WTC11 (cell line): ENCODE results near the gene EHBP1L1. TPM values are rescaled to one million over a fixed set of nuclear protein-coding genes. Genes with fewer than 3 reads are reported as not detected.
"Not testable (repeated sequence)": the region's sequence is repeated elsewhere in the genome, so short reads cannot be mapped to it uniquely, and the experiment has no call there.

Experiments used
- ATAC-seq: fragments of 200-7000 bp; cut with Tn5 transposase; 2 replicates; pipeline ENCODE4 v1.10.0; 2021; ENCODE audit warnings: mild to moderate bottlenecking, moderate library complexity
- CTCF ChIA-PET: fragments of 300-600 bp; sonication (Branson Sonifier 250); formaldehyde crosslinking; loops from one replicate; lab custom pipeline; 2021; ENCODE audit warnings: antibody characterized with exemption; lab: Charles Lee
- POLR2A ChIA-PET: fragments of 350-600 bp; sonication (Branson Sonifier 250); formaldehyde crosslinking; loops from one replicate; lab custom pipeline; 2021; ENCODE audit warnings: antibody characterized with exemption; lab: Charles Lee
- DNase-seq: peaks from one replicate; pipeline ENCODE4 v3.0.0; 2021; ENCODE audit warnings: low spot score
- H3K27ac Mint-ChIP-seq: 2 replicates; pipeline ENCODE4 v1.8.0; 2021; ENCODE audit warnings: mixed read lengths
- H3K27me3 Mint-ChIP-seq: 2 replicates; pipeline ENCODE4 v1.8.0; 2021; ENCODE audit warnings: low read depth, mild to moderate bottlenecking, moderate library complexity, mixed read lengths
- H3K36me3 Mint-ChIP-seq: 2 replicates; pipeline ENCODE4 v1.8.0; 2021; ENCODE audit warnings: mixed read lengths
- H3K4me1 Mint-ChIP-seq: 2 replicates; pipeline ENCODE4 v1.8.0; 2022; ENCODE audit warnings: mixed read lengths
- H3K4me3 Mint-ChIP-seq: 2 replicates; pipeline ENCODE4 v1.8.0; 2021; ENCODE audit warnings: mild to moderate bottlenecking, moderate library complexity, mixed read lengths
- H3K9me3 Mint-ChIP-seq: 2 replicates; pipeline ENCODE4 v1.8.0; 2021; ENCODE audit warnings: mixed read lengths
- GABPB1 ChIP-seq: sonication (generic); formaldehyde crosslinking; IDR thresholded peaks from 2 replicates; pipeline ENCODE4 v1.8.1; 2023; ENCODE audit warnings: mild to moderate bottlenecking, missing genetic modification reagents
- IRF2 ChIP-seq: sonication (generic); formaldehyde crosslinking; IDR thresholded peaks from 2 replicates; pipeline ENCODE4 v1.8.0; 2022; ENCODE audit warnings: low read depth, missing genetic modification reagents, borderline replicate concordance
- RORB ChIP-seq: fragments of 250-450 bp; sonication (Bioruptor Pico); IDR thresholded peaks from 2 replicates; pipeline ENCODE4 v1.9.0; 2021; ENCODE audit warnings: mild to moderate bottlenecking
- SMAD3 ChIP-seq: sonication (generic); formaldehyde crosslinking; IDR thresholded peaks from 2 replicates; pipeline ENCODE4 v1.8.0; 2022; ENCODE audit warnings: missing genetic modification reagents, mild to moderate bottlenecking, borderline replicate concordance
- SOX15 ChIP-seq: fragments of 250-450 bp; sonication (Bioruptor Pico); IDR thresholded peaks from 2 replicates; pipeline ENCODE4 v1.9.0; 2021; ENCODE audit warnings: mild to moderate bottlenecking
- SP1 ChIP-seq: sonication (generic); formaldehyde crosslinking; conservative IDR thresholded peaks from 2 replicates; pipeline ENCODE4 v1.8.1; 2022; ENCODE audit warnings: missing genetic modification reagents
- TEAD1 ChIP-seq: sonication (generic); formaldehyde crosslinking; IDR thresholded peaks from 2 replicates; pipeline ENCODE4 v1.8.0; 2022; ENCODE audit warnings: mild to moderate bottlenecking, missing genetic modification reagents
- total RNA-seq: library from RNA; stranded (reverse); gene quantifications from 3 replicates; pipeline ENCODE4 v1.2.3, GENCODE V29; 2021
- TF ChIP-seq, protein P1 (sequence below): sonication (generic); formaldehyde crosslinking; IDR thresholded peaks from 2 replicates; pipeline ENCODE4 v1.8.1; 2023; ENCODE audit warnings: mild to moderate bottlenecking, missing genetic modification reagents, borderline replicate concordance
- TF ChIP-seq, protein P2 (sequence below): fragments of 200-600 bp; IDR thresholded peaks from 2 replicates; pipeline ENCODE4 v1.8.0; 2022; ENCODE audit warnings: antibody characterized with exemption
- TF ChIP-seq, protein P3 (sequence below): sonication (generic); formaldehyde crosslinking; IDR thresholded peaks from 2 replicates; pipeline ENCODE4 v1.8.1; 2023; ENCODE audit warnings: mild to moderate bottlenecking, moderate library complexity, missing genetic modification reagents
- TF ChIP-seq, protein P4 (sequence below): fragments of 250-450 bp; sonication (Bioruptor Pico); IDR thresholded peaks from 2 replicates; pipeline ENCODE4 v1.9.0; 2021; ENCODE audit warnings: mild to moderate bottlenecking
- TF ChIP-seq, protein P5 (sequence below): sonication (generic); formaldehyde crosslinking; IDR thresholded peaks from 2 replicates; pipeline ENCODE4 v1.8.1; 2023; ENCODE audit warnings: mild to moderate bottlenecking, missing genetic modification reagents, moderate library complexity
- TF ChIP-seq, protein P6 (sequence below): sonication (generic); formaldehyde crosslinking; IDR thresholded peaks from 2 replicates; pipeline ENCODE4 v1.8.1; 2022; ENCODE audit warnings: low read depth, mild to moderate bottlenecking, moderate library complexity, missing genetic modification reagents, borderline replicate concordance
- TF ChIP-seq, protein P7 (sequence below): fragments of 250-450 bp; sonication (Bioruptor Pico); IDR thresholded peaks from 2 replicates; pipeline ENCODE4 v2.1.2; 2022; ENCODE audit warnings: mild to moderate bottlenecking, moderate library complexity
- TF ChIP-seq, protein P8 (sequence below): sonication (generic); formaldehyde crosslinking; IDR thresholded peaks from 2 replicates; pipeline ENCODE4 v1.8.1; 2022; ENCODE audit warnings: missing genetic modification reagents, borderline replicate concordance

EHBP1L1 gene
- total RNA-seq, 1 experiment from 2014 or later = 11.8 TPM

DNA sequence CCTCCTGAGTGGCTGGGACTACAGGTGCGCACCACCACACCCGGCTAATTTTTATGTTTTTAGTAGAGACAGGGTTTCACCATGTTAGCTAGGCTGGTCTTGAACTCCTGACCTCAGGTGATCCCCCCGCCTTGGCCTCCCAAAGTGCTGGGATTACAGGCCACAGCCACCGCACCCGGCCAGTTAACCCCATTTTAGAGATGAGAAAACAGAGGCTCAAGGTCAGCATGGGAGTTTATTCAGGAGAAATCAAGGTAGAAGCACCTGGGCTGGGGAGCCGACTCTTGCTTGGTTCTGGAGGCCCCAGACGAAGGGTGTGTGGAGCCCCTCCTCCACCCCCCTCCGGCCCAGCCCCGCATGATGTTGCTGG, 63.4 kb downstream of the EHBP1L1 start:
- H3K4me1 Mint-ChIP-seq = peaks cover 36% of the 10 kb centered on the region
- DNase-seq, H3K9me3 Mint-ChIP-seq, H3K27me3 Mint-ChIP-seq, ATAC-seq, H3K27ac Mint-ChIP-seq: not testable (repeated sequence)
- peak overlapping the region; percentile 81 for H3K4me3 Mint-ChIP-seq
- ChIA-PET CTCF (interaction anchor here (0.7 to 2.6 kb wide), 12 partner anchors 7 to 249 kb away, joined by 3 to 36 read pairs (median 10); partner anchors contain the start of genes FAM89B, FIBP and MUS81), POLR2A (interaction anchor here (1.1 to 2.1 kb wide), 3 partner anchors 10 to 78 kb away, joined by 3 to 20 read pairs (median 4); no protein-coding TSS in a partner anchor)
- H3K36me3 Mint-ChIP-seq = peaks cover 14% of the 10 kb centered on the region

DNA sequence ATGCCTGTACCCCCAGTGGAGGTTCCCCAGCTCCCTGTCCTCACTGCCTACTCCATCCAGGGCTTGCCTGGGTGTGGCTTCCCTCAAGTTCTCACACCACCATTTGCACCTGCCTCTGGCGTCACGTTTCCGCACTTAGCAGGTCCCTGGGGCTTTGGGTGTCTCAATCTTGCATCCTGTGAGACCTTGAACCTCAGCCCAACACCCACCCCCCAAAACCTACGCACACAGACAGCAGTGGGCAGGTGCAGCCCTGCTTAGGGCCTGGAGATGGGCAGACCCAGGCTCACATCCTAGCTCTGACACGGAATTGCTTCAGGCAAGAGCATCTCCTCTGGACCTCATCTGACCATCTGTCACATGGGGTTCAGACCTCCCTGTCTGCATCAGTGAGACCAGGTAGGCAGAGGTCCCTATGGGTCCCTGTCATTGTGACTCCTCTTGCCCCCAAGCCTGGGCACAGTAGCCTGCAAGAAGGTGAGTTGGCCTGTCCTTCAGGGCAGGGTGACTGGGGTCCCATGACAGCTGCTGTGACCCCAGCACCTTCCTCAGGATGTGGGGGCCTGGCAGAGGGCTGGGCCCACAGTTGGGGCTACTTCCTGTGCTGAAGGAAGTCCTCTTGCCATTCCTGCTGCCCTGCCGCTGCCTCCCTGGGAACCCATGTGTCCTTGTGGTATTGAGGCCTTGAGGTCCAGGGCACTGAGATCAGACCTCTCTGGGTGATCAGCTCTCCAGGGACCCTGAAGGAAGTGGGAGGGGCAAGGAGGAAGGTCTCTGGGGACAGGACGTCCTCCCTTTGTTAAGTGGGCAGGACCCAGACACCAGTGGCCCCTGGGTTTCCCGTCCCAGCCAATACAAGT, 64.0 kb downstream of the EHBP1L1 start:
- peaks cover 39% of the 10 kb centered on the region for H3K4me1 Mint-ChIP-seq
- POLR2A ChIA-PET = no interaction called here
- CTCF ChIA-PET = interaction anchor here (0.9 to 2.6 kb wide), 2 partner anchors 99 to 105 kb away, joined by 3 to 16 read pairs; no protein-coding TSS in a partner anchor
- H3K4me3 Mint-ChIP-seq = no peak overlapping the region
- H3K9me3 Mint-ChIP-seq = no peaks in the 10 kb centered on the region
- DNase-seq (no peak), ATAC-seq (no peak)
- H3K36me3 Mint-ChIP-seq = peaks cover 11% of the 10 kb centered on the region
- no peak overlapping the region for H3K27ac Mint-ChIP-seq
- H3K27me3 Mint-ChIP-seq = no peaks in the 10 kb centered on the region
- TF ChIP-seq, protein P1, sequence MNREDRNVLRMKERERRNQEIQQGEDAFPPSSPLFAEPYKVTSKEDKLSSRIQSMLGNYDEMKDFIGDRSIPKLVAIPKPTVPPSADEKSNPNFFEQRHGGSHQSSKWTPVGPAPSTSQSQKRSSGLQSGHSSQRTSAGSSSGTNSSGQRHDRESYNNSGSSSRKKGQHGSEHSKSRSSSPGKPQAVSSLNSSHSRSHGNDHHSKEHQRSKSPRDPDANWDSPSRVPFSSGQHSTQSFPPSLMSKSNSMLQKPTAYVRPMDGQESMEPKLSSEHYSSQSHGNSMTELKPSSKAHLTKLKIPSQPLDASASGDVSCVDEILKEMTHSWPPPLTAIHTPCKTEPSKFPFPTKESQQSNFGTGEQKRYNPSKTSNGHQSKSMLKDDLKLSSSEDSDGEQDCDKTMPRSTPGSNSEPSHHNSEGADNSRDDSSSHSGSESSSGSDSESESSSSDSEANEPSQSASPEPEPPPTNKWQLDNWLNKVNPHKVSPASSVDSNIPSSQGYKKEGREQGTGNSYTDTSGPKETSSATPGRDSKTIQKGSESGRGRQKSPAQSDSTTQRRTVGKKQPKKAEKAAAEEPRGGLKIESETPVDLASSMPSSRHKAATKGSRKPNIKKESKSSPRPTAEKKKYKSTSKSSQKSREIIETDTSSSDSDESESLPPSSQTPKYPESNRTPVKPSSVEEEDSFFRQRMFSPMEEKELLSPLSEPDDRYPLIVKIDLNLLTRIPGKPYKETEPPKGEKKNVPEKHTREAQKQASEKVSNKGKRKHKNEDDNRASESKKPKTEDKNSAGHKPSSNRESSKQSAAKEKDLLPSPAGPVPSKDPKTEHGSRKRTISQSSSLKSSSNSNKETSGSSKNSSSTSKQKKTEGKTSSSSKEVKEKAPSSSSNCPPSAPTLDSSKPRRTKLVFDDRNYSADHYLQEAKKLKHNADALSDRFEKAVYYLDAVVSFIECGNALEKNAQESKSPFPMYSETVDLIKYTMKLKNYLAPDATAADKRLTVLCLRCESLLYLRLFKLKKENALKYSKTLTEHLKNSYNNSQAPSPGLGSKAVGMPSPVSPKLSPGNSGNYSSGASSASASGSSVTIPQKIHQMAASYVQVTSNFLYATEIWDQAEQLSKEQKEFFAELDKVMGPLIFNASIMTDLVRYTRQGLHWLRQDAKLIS (CRISPR knock-in tag) = no peak
- TF ChIP-seq RORB (CRISPR knock-in tag) (no peak), TEAD1 (CRISPR knock-in tag) (no peak), SMAD3 (CRISPR knock-in tag) (no peak), IRF2 (CRISPR knock-in tag) (no peak), SOX15 (CRISPR knock-in tag) (no peak), SP1 (CRISPR knock-in tag) (no peak), GABPB1 (CRISPR knock-in tag) (no peak)
- TF ChIP-seq, protein P2, sequence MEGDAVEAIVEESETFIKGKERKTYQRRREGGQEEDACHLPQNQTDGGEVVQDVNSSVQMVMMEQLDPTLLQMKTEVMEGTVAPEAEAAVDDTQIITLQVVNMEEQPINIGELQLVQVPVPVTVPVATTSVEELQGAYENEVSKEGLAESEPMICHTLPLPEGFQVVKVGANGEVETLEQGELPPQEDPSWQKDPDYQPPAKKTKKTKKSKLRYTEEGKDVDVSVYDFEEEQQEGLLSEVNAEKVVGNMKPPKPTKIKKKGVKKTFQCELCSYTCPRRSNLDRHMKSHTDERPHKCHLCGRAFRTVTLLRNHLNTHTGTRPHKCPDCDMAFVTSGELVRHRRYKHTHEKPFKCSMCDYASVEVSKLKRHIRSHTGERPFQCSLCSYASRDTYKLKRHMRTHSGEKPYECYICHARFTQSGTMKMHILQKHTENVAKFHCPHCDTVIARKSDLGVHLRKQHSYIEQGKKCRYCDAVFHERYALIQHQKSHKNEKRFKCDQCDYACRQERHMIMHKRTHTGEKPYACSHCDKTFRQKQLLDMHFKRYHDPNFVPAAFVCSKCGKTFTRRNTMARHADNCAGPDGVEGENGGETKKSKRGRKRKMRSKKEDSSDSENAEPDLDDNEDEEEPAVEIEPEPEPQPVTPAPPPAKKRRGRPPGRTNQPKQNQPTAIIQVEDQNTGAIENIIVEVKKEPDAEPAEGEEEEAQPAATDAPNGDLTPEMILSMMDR = no peak
- TF ChIP-seq, protein P3, sequence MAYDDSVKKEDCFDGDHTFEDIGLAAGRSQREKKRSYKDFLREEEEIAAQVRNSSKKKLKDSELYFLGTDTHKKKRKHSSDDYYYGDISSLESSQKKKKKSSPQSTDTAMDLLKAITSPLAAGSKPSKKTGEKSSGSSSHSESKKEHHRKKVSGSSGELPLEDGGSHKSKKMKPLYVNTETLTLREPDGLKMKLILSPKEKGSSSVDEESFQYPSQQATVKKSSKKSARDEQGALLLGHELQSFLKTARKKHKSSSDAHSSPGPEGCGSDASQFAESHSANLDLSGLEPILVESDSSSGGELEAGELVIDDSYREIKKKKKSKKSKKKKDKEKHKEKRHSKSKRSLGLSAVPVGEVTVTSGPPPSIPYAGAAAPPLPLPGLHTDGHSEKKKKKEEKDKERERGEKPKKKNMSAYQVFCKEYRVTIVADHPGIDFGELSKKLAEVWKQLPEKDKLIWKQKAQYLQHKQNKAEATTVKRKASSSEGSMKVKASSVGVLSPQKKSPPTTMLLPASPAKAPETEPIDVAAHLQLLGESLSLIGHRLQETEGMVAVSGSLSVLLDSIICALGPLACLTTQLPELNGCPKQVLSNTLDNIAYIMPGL = no peak
- TF ChIP-seq, protein P4, sequence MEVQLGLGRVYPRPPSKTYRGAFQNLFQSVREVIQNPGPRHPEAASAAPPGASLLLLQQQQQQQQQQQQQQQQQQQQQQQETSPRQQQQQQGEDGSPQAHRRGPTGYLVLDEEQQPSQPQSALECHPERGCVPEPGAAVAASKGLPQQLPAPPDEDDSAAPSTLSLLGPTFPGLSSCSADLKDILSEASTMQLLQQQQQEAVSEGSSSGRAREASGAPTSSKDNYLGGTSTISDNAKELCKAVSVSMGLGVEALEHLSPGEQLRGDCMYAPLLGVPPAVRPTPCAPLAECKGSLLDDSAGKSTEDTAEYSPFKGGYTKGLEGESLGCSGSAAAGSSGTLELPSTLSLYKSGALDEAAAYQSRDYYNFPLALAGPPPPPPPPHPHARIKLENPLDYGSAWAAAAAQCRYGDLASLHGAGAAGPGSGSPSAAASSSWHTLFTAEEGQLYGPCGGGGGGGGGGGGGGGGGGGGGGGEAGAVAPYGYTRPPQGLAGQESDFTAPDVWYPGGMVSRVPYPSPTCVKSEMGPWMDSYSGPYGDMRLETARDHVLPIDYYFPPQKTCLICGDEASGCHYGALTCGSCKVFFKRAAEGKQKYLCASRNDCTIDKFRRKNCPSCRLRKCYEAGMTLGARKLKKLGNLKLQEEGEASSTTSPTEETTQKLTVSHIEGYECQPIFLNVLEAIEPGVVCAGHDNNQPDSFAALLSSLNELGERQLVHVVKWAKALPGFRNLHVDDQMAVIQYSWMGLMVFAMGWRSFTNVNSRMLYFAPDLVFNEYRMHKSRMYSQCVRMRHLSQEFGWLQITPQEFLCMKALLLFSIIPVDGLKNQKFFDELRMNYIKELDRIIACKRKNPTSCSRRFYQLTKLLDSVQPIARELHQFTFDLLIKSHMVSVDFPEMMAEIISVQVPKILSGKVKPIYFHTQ (CRISPR knock-in tag) = no peak
- TF ChIP-seq, protein P5, sequence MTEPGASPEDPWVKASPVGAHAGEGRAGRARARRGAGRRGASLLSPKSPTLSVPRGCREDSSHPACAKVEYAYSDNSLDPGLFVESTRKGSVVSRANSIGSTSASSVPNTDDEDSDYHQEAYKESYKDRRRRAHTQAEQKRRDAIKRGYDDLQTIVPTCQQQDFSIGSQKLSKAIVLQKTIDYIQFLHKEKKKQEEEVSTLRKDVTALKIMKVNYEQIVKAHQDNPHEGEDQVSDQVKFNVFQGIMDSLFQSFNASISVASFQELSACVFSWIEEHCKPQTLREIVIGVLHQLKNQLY = no peak
- TF ChIP-seq, protein P6, sequence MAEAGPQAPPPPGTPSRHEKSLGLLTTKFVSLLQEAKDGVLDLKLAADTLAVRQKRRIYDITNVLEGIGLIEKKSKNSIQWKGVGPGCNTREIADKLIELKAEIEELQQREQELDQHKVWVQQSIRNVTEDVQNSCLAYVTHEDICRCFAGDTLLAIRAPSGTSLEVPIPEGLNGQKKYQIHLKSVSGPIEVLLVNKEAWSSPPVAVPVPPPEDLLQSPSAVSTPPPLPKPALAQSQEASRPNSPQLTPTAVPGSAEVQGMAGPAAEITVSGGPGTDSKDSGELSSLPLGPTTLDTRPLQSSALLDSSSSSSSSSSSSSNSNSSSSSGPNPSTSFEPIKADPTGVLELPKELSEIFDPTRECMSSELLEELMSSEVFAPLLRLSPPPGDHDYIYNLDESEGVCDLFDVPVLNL (CRISPR knock-in tag) = no peak
- TF ChIP-seq, protein P7, sequence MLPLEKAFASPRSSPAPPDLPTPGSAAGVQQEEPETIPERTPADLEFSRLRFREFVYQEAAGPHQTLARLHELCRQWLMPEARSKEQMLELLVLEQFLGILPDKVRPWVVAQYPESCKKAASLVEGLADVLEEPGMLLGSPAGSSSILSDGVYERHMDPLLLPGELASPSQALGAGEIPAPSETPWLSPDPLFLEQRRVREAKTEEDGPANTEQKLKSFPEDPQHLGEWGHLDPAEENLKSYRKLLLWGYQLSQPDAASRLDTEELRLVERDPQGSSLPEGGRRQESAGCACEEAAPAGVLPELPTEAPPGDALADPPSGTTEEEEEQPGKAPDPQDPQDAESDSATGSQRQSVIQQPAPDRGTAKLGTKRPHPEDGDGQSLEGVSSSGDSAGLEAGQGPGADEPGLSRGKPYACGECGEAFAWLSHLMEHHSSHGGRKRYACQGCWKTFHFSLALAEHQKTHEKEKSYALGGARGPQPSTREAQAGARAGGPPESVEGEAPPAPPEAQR (CRISPR knock-in tag) = no peak
- TF ChIP-seq, protein P8, sequence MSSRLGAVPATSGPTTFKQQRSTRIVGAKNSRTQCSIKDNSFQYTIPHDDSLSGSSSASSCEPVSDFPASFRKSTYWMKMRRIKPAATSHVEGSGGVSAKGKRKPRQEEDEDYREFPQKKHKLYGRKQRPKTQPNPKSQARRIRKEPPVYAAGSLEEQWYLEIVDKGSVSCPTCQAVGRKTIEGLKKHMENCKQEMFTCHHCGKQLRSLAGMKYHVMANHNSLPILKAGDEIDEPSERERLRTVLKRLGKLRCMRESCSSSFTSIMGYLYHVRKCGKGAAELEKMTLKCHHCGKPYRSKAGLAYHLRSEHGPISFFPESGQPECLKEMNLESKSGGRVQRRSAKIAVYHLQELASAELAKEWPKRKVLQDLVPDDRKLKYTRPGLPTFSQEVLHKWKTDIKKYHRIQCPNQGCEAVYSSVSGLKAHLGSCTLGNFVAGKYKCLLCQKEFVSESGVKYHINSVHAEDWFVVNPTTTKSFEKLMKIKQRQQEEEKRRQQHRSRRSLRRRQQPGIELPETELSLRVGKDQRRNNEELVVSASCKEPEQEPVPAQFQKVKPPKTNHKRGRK (CRISPR knock-in tag) = no peak
